ENCODE measurements around the gene WHRN. TPM values are rescaled to one million over a fixed set of nuclear protein-coding genes. Genes with fewer than 3 reads are reported as not detected.

Gene WHRN
- total and polyA plus RNA-seq, 2 donors (not counting 1 experiment from before 2014, with no cell fraction given) = 19.4 to 95.7 TPM

DNA sequence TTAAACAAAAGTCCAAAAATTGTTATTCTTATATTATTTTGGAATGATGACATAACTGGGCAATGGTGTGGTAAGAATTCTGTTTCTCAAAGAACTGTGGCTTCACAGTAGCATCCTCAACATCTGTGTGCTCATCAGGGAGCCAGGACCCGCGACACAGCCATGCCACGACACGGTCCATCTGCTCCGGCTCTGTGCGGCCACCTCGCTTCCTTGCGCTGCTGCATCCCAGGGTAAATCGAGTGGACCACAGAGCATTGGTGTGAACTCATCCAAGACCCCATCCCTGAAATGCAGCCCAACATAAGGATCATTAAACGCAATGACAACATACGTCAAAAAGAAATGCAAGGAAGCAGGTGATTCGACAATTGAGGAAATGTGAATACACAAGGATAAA, 15.3 kb downstream of the WHRN start:
- no peaks in the 10 kb centered on the region for H3K9me3 Mint-ChIP-seq (ENCODE audit: insufficient read depth)
- H3K4me1 Mint-ChIP-seq = peaks cover 35% of the 10 kb centered on the region
- intact Hi-C loops (cut with micrococcal nuclease) = no loop called here
- no peaks in the 10 kb centered on the region for H4K20me1 ChIP-seq (ENCODE audit: control insufficient read depth, insufficient read depth, low read length, poor library complexity, severe bottlenecking)
- POLR2A ChIA-PET = no interaction called here
- no peak overlapping the region for H3K27ac ChIP-seq (ENCODE audit: low read length in 2 of 2)
- H3K9ac ChIP-seq (ENCODE audit: low read length) = no peak overlapping the region
- no peak for TF ChIP-seq EZH2 (IDR thresholded peaks at IDR 0.05; ENCODE audit: borderline replicate concordance, insufficient read depth, low read depth, low read length, poor library complexity, severe bottlenecking)
- TF ChIP-seq, protein P1, sequence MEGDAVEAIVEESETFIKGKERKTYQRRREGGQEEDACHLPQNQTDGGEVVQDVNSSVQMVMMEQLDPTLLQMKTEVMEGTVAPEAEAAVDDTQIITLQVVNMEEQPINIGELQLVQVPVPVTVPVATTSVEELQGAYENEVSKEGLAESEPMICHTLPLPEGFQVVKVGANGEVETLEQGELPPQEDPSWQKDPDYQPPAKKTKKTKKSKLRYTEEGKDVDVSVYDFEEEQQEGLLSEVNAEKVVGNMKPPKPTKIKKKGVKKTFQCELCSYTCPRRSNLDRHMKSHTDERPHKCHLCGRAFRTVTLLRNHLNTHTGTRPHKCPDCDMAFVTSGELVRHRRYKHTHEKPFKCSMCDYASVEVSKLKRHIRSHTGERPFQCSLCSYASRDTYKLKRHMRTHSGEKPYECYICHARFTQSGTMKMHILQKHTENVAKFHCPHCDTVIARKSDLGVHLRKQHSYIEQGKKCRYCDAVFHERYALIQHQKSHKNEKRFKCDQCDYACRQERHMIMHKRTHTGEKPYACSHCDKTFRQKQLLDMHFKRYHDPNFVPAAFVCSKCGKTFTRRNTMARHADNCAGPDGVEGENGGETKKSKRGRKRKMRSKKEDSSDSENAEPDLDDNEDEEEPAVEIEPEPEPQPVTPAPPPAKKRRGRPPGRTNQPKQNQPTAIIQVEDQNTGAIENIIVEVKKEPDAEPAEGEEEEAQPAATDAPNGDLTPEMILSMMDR (IDR thresholded peaks at IDR 0.05) = no peak
- no peak overlapping the region for H2AFZ ChIP-seq (ENCODE audit: insufficient read depth, low read depth, low read length, poor library complexity, severe bottlenecking)
- H3K27me3 ChIP-seq (replicated peaks in 1 of 4; ENCODE audit: control extremely low read depth in 1 of 4, control insufficient read depth in 3 of 4, insufficient read depth in 4 of 4, low read length in 3 of 4) = no peaks in the 10 kb centered on the region
- DNase-seq (no peak), ATAC-seq (ENCODE audit: low read depth) (no peak)
- H3K36me3 ChIP-seq (replicated peaks in 1 of 2; ENCODE audit: control extremely low read depth in 1 of 2, control insufficient read depth in 1 of 2, extremely low read depth in 1 of 2, insufficient read depth in 2 of 2, low read length in 1 of 2) = no peaks in the 10 kb centered on the region
- H3K27ac Mint-ChIP-seq = no peak overlapping the region
- CTCF ChIA-PET = interaction anchor here (5.2 to 5.9 kb wide), 2 partner anchors 14 to 55 kb away, joined by 29 to 39 read pairs; partner anchors contain the start of gene WHRN
- no peaks in the 10 kb centered on the region for H3K79me2 ChIP-seq (ENCODE audit: control insufficient read depth, insufficient read depth, low read length)
- H3K4me1 ChIP-seq (ENCODE audit: control insufficient read depth in 2 of 2, insufficient read depth in 2 of 2, low read length in 2 of 2) = peaks cover 18 to 19% of the 10 kb centered on the region in 2 donors
- H3K4me3 ChIP-seq (ENCODE audit: control extremely low read depth in 1 of 5, extremely low read depth in 1 of 5, insufficient read depth in 1 of 5, low read depth in 2 of 5, low read length in 4 of 5) = no peak overlapping the region
- H3K9me3 ChIP-seq (ENCODE audit: control extremely low read depth in 1 of 3, control insufficient read depth in 2 of 3, insufficient read depth in 1 of 3, low read length in 2 of 3) = peaks cover 0 to 2% (median 0%) of the 10 kb centered on the region in 3 donors
- no peaks in the 10 kb centered on the region for H3K27me3 Mint-ChIP-seq
- H3K4me2 ChIP-seq (replicated peaks; ENCODE audit: low read depth, low read length, poor library complexity, severe bottlenecking) = no peak overlapping the region
- 80% methylated on average over 9 of the region's 12 CpGs for WGBS (ENCODE audit: insufficient coverage)
- no peak overlapping the region for H3K4me3 Mint-ChIP-seq

GRCh38 chr9:114488398-114489129, 16.7 kb downstream of the WHRN start:
- CTCF ChIA-PET = interaction anchor here (0.8 to 6.6 kb wide), 14 partner anchors 8 to 163 kb away, joined by 3 to 80 read pairs (median 5); partner anchors contain the start of gene WHRN
- Histone ChIP-seq H3K79me2 (ENCODE audit: control insufficient read depth, insufficient read depth, low read length) (no peaks in the 10 kb centered on the region), H3K4me3 (ENCODE audit: control extremely low read depth in 1 of 5, extremely low read depth in 1 of 5, insufficient read depth in 1 of 5, low read depth in 2 of 5, low read length in 4 of 5) (no peak overlapping the region), H3K36me3 (replicated peaks in 1 of 2; ENCODE audit: control extremely low read depth in 1 of 2, control insufficient read depth in 1 of 2, extremely low read depth in 1 of 2, insufficient read depth in 2 of 2, low read length in 1 of 2) (no peaks in the 10 kb centered on the region), H3K9ac (ENCODE audit: low read length) (no peak overlapping the region), H3K4me1 (ENCODE audit: control insufficient read depth in 2 of 2, insufficient read depth in 2 of 2, low read length in 2 of 2) (peaks cover 22 to 23% of the 10 kb centered on the region in 2 donors), H3K27ac (ENCODE audit: low read length in 2 of 2) (no peak overlapping the region), H3K27me3 (replicated peaks in 1 of 4; ENCODE audit: control extremely low read depth in 1 of 4, control insufficient read depth in 3 of 4, insufficient read depth in 4 of 4, low read length in 3 of 4) (no peaks in the 10 kb centered on the region), H2AFZ (ENCODE audit: insufficient read depth, low read depth, low read length, poor library complexity, severe bottlenecking) (no peak overlapping the region), H4K20me1 (ENCODE audit: control insufficient read depth, insufficient read depth, low read length, poor library complexity, severe bottlenecking) (no peaks in the 10 kb centered on the region), H3K4me2 (replicated peaks; ENCODE audit: low read depth, low read length, poor library complexity, severe bottlenecking) (no peak overlapping the region), H3K9me3 (ENCODE audit: control extremely low read depth in 1 of 3, control insufficient read depth in 2 of 3, insufficient read depth in 1 of 3, low read length in 2 of 3) (peaks cover 0 to 2% (median 0%) of the 10 kb centered on the region in 3 donors)
- H3K9me3 Mint-ChIP-seq (ENCODE audit: insufficient read depth) = no peaks in the 10 kb centered on the region
- 64% methylated on average over 3 of the region's 7 CpGs for WGBS (ENCODE audit: insufficient coverage)
- POLR2A ChIA-PET = interaction anchor here (1.2 kb wide), 1 partner anchor 13 kb away, joined by 4 read pairs; no protein-coding TSS in a partner anchor
- H3K27ac Mint-ChIP-seq = peak overlapping the region; percentile 16
- no peak for TF ChIP-seq EZH2 (IDR thresholded peaks at IDR 0.05; ENCODE audit: borderline replicate concordance, insufficient read depth, low read depth, low read length, poor library complexity, severe bottlenecking)
- TF ChIP-seq, protein P1 (IDR thresholded peaks at IDR 0.05) = no peak
- no peak for DNase-seq
- H3K4me1 Mint-ChIP-seq = peaks cover 43% of the 10 kb centered on the region
- ATAC-seq (ENCODE audit: low read depth) = no peak
- H3K4me3 Mint-ChIP-seq = peak overlapping the region; percentile 1
- no peaks in the 10 kb centered on the region for H3K27me3 Mint-ChIP-seq
- intact Hi-C loops (cut with micrococcal nuclease) = no loop called here
